LNCAP (cell line): ENCODE results near the gene FKBP2.

Experiments
- CTCF ChIP-seq: fragments of 450-650 bp; IDR thresholded peaks from 2 replicates; pipeline ENCODE4 v1.5.1; 2017; ENCODE audit warnings: mild to moderate bottlenecking

The FKBP2 gene

GRCh38 chr11:64226507-64227051 lies 14.3 kb upstream of the FKBP2 start:
- TF ChIP-seq CTCF = no peak

GRCh38 chr11:64227405-64227956 lies 13.4 kb upstream of the FKBP2 start:
- no peak for TF ChIP-seq CTCF

GRCh38 chr11:64229090-64229743 lies 11.7 kb upstream of the FKBP2 start:
- TF ChIP-seq CTCF = no peak

GRCh38 chr11:64229744-64230170 lies 11.1 kb upstream of the FKBP2 start:
- TF ChIP-seq CTCF = no peak

GRCh38 chr11:64230171-64230984 lies 10.5 kb upstream of the FKBP2 start, which contains the start of gene DNAJC4:
Gene DNAJC4 (plus strand): TSS chr11:64230548. CDS start chr11:64230855, 307 bp downstream.
- TF ChIP-seq CTCF = no peak

- no peak for TF ChIP-seq CTCF
Observed at GRCh38 chr11:64230985-64231365, 9.9 kb upstream of the FKBP2 start.

- no peak for TF ChIP-seq CTCF
Observed at GRCh38 chr11:64231546-64231945, 9.3 kb upstream of the FKBP2 start.
